Hematopoietic multipotent progenitor cell treated with erythropoietin and hydrocortisone succinate and interleukin-3 and kit ligand, for 17 days (in vitro differentiated cells): ENCODE results near the gene PCDHA11.
"Not testable (repeated sequence)": the region's sequence is repeated elsewhere in the genome, so short reads cannot be mapped to it uniquely, and the experiment has no call there.

ENCODE experiments used
- DNase-seq: peaks from one replicate; pipeline ENCODE4 v3.0.0-alpha.2; 2015; ENCODE audit warnings: low spot score

Gene PCDHA11

GRCh38 chr5:140855772-140856674, 12.7 kb upstream of the PCDHA11 start, which contains the start of gene PCDHA10:
Gene PCDHA10 (plus strand): TSS chr5:140855897. CDS start chr5:140856049, 152 bp downstream.
- no peak for DNase-seq

- no peak for DNase-seq
Measured at GRCh38 chr5:140857177-140857986, 11.4 kb upstream of the PCDHA11 start.

GRCh38 chr5:140857987-140858240, 10.8 kb upstream of the PCDHA11 start:
- no peak for DNase-seq

- DNase-seq, result no peak
Measured at GRCh38 chr5:140862441-140863295, 6.1 kb upstream of the PCDHA11 start.

GRCh38 chr5:140869555-140869886, 764 bp downstream of the PCDHA11 start:
- DNase-seq, result no peak

GRCh38 chr5:140870221-140871201, 1.8 kb downstream of the PCDHA11 start:
- no peak for DNase-seq

- DNase-seq, result no peak
Measured at GRCh38 chr5:140875085-140876065, 6.6 kb downstream of the PCDHA11 start, which contains the start of gene PCDHA12. Gene PCDHA12 (plus strand): TSS chr5:140875308. CDS start chr5:140875473, 165 bp downstream.

GRCh38 chr5:140876541-140877261, 7.9 kb downstream of the PCDHA11 start:
- not testable (repeated sequence) for DNase-seq

GRCh38 chr5:140877262-140877581, 8.5 kb downstream of the PCDHA11 start:
- no peak for DNase-seq

- no peak for DNase-seq
Measured at GRCh38 chr5:140881889-140882590, 13.3 kb downstream of the PCDHA11 start, which contains the start of gene PCDHA13. Gene PCDHA13 (plus strand): TSS chr5:140882124. CDS start chr5:140882269, 145 bp downstream.

GRCh38 chr5:140882591-140882899, 13.8 kb downstream of the PCDHA11 start:
- DNase-seq, result no peak

GRCh38 chr5:140883373-140883772, 14.6 kb downstream of the PCDHA11 start:
- DNase-seq, result no peak

GRCh38 chr5:140883927-140884697, 15.4 kb downstream of the PCDHA11 start:
- no peak for DNase-seq

- DNase-seq, result no peak
Measured at GRCh38 chr5:140916325-140916724, 47.6 kb downstream of the PCDHA11 start.
